ENCODE data around the gene CADM4.

DNA sequence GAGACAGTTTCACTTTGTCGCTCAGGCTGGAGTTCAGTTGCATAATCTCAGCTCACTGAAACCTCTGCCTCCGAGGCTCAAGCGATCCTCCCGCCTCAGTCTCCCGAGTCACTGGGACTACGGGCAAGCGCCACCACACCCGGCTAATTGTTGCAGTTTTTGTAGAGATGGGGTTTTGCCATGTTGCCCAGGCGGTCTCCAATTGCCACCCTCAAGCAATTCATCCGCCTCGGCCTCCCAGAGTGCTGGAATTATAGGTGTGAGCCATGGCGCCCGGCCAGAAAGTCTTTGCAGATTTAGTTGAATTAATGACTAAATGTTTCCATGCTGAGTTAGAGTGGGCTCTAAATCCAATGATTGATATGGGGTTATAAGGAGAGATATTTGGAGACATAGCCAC, 4.5 kb upstream of the CADM4 start:
- TF ChIP-seq, protein P1, sequence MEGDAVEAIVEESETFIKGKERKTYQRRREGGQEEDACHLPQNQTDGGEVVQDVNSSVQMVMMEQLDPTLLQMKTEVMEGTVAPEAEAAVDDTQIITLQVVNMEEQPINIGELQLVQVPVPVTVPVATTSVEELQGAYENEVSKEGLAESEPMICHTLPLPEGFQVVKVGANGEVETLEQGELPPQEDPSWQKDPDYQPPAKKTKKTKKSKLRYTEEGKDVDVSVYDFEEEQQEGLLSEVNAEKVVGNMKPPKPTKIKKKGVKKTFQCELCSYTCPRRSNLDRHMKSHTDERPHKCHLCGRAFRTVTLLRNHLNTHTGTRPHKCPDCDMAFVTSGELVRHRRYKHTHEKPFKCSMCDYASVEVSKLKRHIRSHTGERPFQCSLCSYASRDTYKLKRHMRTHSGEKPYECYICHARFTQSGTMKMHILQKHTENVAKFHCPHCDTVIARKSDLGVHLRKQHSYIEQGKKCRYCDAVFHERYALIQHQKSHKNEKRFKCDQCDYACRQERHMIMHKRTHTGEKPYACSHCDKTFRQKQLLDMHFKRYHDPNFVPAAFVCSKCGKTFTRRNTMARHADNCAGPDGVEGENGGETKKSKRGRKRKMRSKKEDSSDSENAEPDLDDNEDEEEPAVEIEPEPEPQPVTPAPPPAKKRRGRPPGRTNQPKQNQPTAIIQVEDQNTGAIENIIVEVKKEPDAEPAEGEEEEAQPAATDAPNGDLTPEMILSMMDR (IDR thresholded peaks at IDR 0.05; ENCODE audit: borderline replicate concordance, extremely low read depth, low read length, poor library complexity, severe bottlenecking): no peak
- no peak for TF ChIP-seq EZH2 (IDR thresholded peaks at IDR 0.05; ENCODE audit: borderline replicate concordance, low read depth, low read length, severe bottlenecking)
